H1 (cell line): ENCODE data around the gene ZNF568. TPM values are rescaled to one million over a fixed set of nuclear protein-coding genes. Genes with fewer than 3 reads are reported as not detected.

Source experiments
- CREB1 ChIP-seq: IDR thresholded peaks from 2 replicates; pipeline ENCODE4 v1.6.1; 2012; ENCODE audit warnings: inconsistent platforms
- E2F6 ChIP-seq: IDR thresholded peaks from 2 replicates; pipeline ENCODE4 v1.6.1; 2012; ENCODE audit warnings: inconsistent platforms
- KDM1A ChIP-seq: fragments of 200-600, 300-600 bp; sonication (generic); IDR thresholded peaks from 2 replicates; pipeline ENCODE4 v1.7.1; 2016; ENCODE audit warnings: mild to moderate bottlenecking, low read length, borderline replicate concordance
- KDM4A ChIP-seq: IDR thresholded peaks from one replicate; pipeline ENCODE4 v1.7.1; 2012; ENCODE audit warnings: low read depth, mild to moderate bottlenecking, moderate library complexity, low read length, inconsistent platforms; ENCODE audit not compliant: severe bottlenecking
- TCF12 ChIP-seq: IDR thresholded peaks from 2 replicates; pipeline ENCODE4 v1.6.1; 2011; ENCODE audit warnings: low read depth, mild to moderate bottlenecking, low read length
- polyA plus RNA-seq, 7 experiments: library from polyadenylated mRNA; depleted of rRNA in 3 of 7; stranded (reverse) in 5 of 7; unstranded in 2 of 7; fragments of >200 nt in 5 of 7; fragments of 200-250 nt in 2 of 7; gene quantifications; 1 replicate in 5 of 7; 2 replicates in 1 of 7; 4 replicates in 1 of 7; pipeline versions ENCODE4 v1.2.1 to v1.2.3, GENCODE V29; 2011 to 2013; ENCODE audit warnings: missing spikeins in 2 of 7, mixed read lengths in 2 of 7
- total RNA-seq: library from RNA; stranded (reverse); fragmentation: NEBNext Ultra II Directional; extraction: Animal tissue kit (Norgen Biotek cat#: 25700); gene quantifications from 2 replicates; pipeline ENCODE4 v1.2.1, GENCODE V29; 2021
- TF ChIP-seq, protein P1 (sequence below): IDR thresholded peaks from 2 replicates; pipeline ENCODE4 v1.6.1; 2012; ENCODE audit warnings: inconsistent platforms

ZNF568 gene
- total and polyA plus RNA-seq, 2 of the 8 experiments (the other 6 are each of a cell fraction or from before 2014, with no cell fraction given): 1.6 to 2.4 TPM

DNA sequence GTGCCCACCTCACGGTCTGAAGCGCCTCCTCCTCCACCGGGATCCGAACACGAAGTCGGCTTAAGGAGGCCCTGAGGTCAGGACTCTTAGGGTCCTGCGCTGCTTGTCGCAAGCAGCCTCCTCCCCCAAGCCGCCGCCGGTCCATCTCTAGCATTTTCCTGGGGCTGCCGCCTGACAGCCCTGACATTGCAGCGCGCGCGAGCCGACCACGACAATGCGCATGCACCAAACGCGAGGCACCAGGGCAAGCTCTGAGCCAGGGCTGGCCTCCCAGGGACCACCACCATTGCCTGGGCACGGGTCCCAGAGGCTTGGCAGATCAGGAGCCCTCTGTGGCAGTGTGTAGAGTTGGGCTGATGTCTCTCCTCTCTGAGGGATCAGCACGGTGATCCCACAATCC lies 98.3 kb downstream of the ZNF568 start (continued):
- TF ChIP-seq, protein P1, sequence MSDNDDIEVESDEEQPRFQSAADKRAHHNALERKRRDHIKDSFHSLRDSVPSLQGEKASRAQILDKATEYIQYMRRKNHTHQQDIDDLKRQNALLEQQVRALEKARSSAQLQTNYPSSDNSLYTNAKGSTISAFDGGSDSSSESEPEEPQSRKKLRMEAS: no peak
- TF ChIP-seq TCF12: no peak
- no peak for TF ChIP-seq KDM4A
- TF ChIP-seq KDM1A: no peak
- no peak for TF ChIP-seq E2F6
- no peak for TF ChIP-seq CREB1
- TF ChIP-seq, all 59 proteins: peak for 0
